ENCODE results near the gene ZNF319. TPM values are rescaled to one million over a fixed set of nuclear protein-coding genes. Genes with fewer than 3 reads are reported as not detected.

Gene ZNF319
- total and polyA plus RNA-seq, 10 of the 15 experiments (the other 5 are each of a cell fraction or from before 2014, with no cell fraction given): 0.29 to 7.4 (median 1.7) TPM

GRCh38 chr16:57949013-57949412 is 51.5 kb downstream of the ZNF319 start:
- H4K20me1 ChIP-seq (ENCODE audit: control insufficient read depth, insufficient read depth): no peaks in the 10 kb centered on the region

DNA sequence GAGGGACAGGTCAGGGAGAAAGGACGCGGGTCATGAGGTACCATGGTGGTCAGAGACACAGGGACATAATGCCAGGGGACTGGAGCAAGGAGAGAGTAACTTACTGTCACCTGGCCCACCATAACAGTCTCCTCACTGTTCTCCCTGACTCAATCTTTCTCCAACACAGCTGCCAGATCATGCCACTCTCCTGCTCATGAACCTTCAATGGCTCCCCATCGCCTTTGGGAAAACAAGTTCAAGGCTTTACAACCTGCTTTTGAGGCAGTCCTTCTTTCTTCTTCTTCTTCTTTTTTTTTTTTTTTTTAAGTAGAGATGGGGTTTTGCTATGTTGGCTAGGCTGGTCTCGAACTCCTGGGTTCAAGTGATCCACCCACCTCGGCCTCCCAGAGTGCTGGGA is 52.4 kb downstream of the ZNF319 start:
- Histone ChIP-seq H3K9ac (ENCODE audit: control insufficient read depth, insufficient read depth, low read length) (no peak overlapping the region), H3K4me1 (ENCODE audit: control insufficient read depth, insufficient read depth, low read length) (no peaks in the 10 kb centered on the region), H4K20me1 (ENCODE audit: control insufficient read depth, insufficient read depth) (no peaks in the 10 kb centered on the region), H3K4me2 (ENCODE audit: control insufficient read depth, insufficient read depth) (no peak overlapping the region), H3K27me3 (replicated peaks in 1 of 2; ENCODE audit: control insufficient read depth in 2 of 2, insufficient read depth in 2 of 2, low read length in 1 of 2) (no peaks in the 10 kb centered on the region), H2AFZ (ENCODE audit: control insufficient read depth, low read depth, low read length) (no peak overlapping the region), H3K27ac (ENCODE audit: control insufficient read depth, insufficient read depth) (no peak overlapping the region), H3K9me3 (replicated peaks; ENCODE audit: control insufficient read depth, insufficient read depth, low read length) (no peaks in the 10 kb centered on the region), H3K4me3 (no peak overlapping the region), H3K79me2 (ENCODE audit: control insufficient read depth, insufficient read depth, low read length) (no peaks in the 10 kb centered on the region), H3K36me3 (ENCODE audit: control insufficient read depth in 2 of 2, insufficient read depth in 2 of 2, low read length in 1 of 2) (no peaks in the 10 kb centered on the region)
- DNase-seq (ENCODE audit: low read depth, low spot score) (no peak), FAIRE-seq (no peak), ATAC-seq (no peak)
- in situ Hi-C loops (cut with MboI): no loop called here
- POLR2A ChIA-PET: no interaction called here
- BruUV-seq (replicated peaks): no TSS peak
- WGBS (ENCODE audit: insufficient coverage, insufficient replicate concordance, low lambda C conversion rate, missing lambda C conversion rate): 3% methylated on average over 5 of the region's 5 CpGs
- TF ChIP-seq SIX5 (IDR thresholded peaks at IDR 0.05; ENCODE audit: low read depth, low read length, severe bottlenecking): no peak
- TF ChIP-seq CREB1 (IDR thresholded peaks at IDR 0.05; ENCODE audit: low read depth): no peak
- no peak for TF ChIP-seq BCL11A (IDR thresholded peaks at IDR 0.05; ENCODE audit: low read depth, low read length)
- no peak for TF ChIP-seq ESRRA (IDR thresholded peaks at IDR 0.05; ENCODE audit: low read length)
- no peak for TF ChIP-seq BCLAF1 (IDR thresholded peaks at IDR 0.05)
- TF ChIP-seq EED (IDR thresholded peaks at IDR 0.05; ENCODE audit: low read depth): no peak
- no peak for TF ChIP-seq JUNB (IDR thresholded peaks at IDR 0.05)
- TF ChIP-seq SRF (IDR thresholded peaks at IDR 0.05; ENCODE audit: low read depth in 2 of 2, low read length in 2 of 2): no peak
- TF ChIP-seq GATAD2B (conservative IDR thresholded peaks at IDR 0.05; ENCODE audit: low read depth): no peak
- TF ChIP-seq ASH2L (IDR thresholded peaks at IDR 0.05; ENCODE audit: borderline replicate concordance, low read depth): no peak
- RAD21 ChIA-PET (ENCODE audit: unreplicated experiment): interaction anchor here (1.1 kb wide), 1 partner anchor 48 kb away, joined by 3 read pairs; no protein-coding TSS in a partner anchor
- CTCF ChIA-PET: no interaction called here
- intact Hi-C loops (cut with micrococcal nuclease; ENCODE audit: unreplicated experiment): no loop called here
- SMC1A ChIA-PET (ENCODE audit: uncharacterized antibody, unreplicated experiment): no interaction called here

More at GRCh38 chr16:57949013-57949412, 51.5 kb downstream of the ZNF319 start:
- Histone ChIP-seq H3K4me2 (ENCODE audit: control insufficient read depth, insufficient read depth) (no peak overlapping the region), H3K27me3 (replicated peaks in 1 of 2; ENCODE audit: control insufficient read depth in 2 of 2, insufficient read depth in 2 of 2, low read length in 1 of 2) (no peaks in the 10 kb centered on the region), H3K9ac (ENCODE audit: control insufficient read depth, insufficient read depth, low read length) (no peak overlapping the region), H3K4me1 (ENCODE audit: control insufficient read depth, insufficient read depth, low read length) (no peaks in the 10 kb centered on the region), H3K9me3 (replicated peaks; ENCODE audit: control insufficient read depth, insufficient read depth, low read length) (no peaks in the 10 kb centered on the region), H3K27ac (ENCODE audit: control insufficient read depth, insufficient read depth) (no peak overlapping the region), H3K36me3 (ENCODE audit: control insufficient read depth in 2 of 2, insufficient read depth in 2 of 2, low read length in 1 of 2) (no peaks in the 10 kb centered on the region), H2AFZ (ENCODE audit: control insufficient read depth, low read depth, low read length) (no peak overlapping the region), H3K4me3 (no peak overlapping the region), H3K79me2 (ENCODE audit: control insufficient read depth, insufficient read depth, low read length) (no peaks in the 10 kb centered on the region)
- FAIRE-seq: no peak
- no peak for TF ChIP-seq MYC (IDR thresholded peaks at IDR 0.05; ENCODE audit: insufficient read depth, insufficient read length, insufficient replicate concordance, low read length, severe bottlenecking)
- no peak for TF ChIP-seq TBL1XR1 (IDR thresholded peaks at IDR 0.05; ENCODE audit: low read depth, low read length)
- no peak for TF ChIP-seq SMAD5 (IDR thresholded peaks at IDR 0.05; ENCODE audit: low read depth)
- no peak for TF ChIP-seq ZSCAN29 (IDR thresholded peaks at IDR 0.05)
- TF ChIP-seq PBX3 (IDR thresholded peaks at IDR 0.05; ENCODE audit: insufficient replicate concordance, low read depth, low read length): no peak
- no peak for TF ChIP-seq CBX3 (IDR thresholded peaks at IDR 0.05; ENCODE audit: borderline replicate concordance, low read depth)
- TF ChIP-seq SREBF2 (IDR thresholded peaks at IDR 0.05; ENCODE audit: low read length): no peak
- no peak for TF ChIP-seq MTA3 (IDR thresholded peaks at IDR 0.05; ENCODE audit: borderline replicate concordance, low read length)
- TF ChIP-seq KAT2A (conservative IDR thresholded peaks at IDR 0.05; ENCODE audit: control insufficient read depth, low read depth, low read length): no peak
- SMC1A ChIA-PET (ENCODE audit: uncharacterized antibody, unreplicated experiment): no interaction called here
- RAD21 ChIA-PET (ENCODE audit: unreplicated experiment): no interaction called here
- in situ Hi-C loops (cut with MboI): no loop called here
- WGBS (ENCODE audit: insufficient coverage, insufficient replicate concordance, low lambda C conversion rate, missing lambda C conversion rate): 0% methylated on average over 2 of the region's 2 CpGs
- intact Hi-C loops (cut with micrococcal nuclease; ENCODE audit: unreplicated experiment): no loop called here
- CTCF ChIA-PET: no interaction called here
- POLR2A ChIA-PET: no interaction called here
- no TSS peak for BruUV-seq (replicated peaks)
- no peak for DNase-seq (ENCODE audit: low read depth, low spot score)
- ATAC-seq: no peak

Measured in GM12878 (cell line).